ENCODE data around the gene CLEC1B.

- TF ChIP-seq CTCF (IDR thresholded peaks at IDR 0.05) (no peak), POLR2A (IDR thresholded peaks at IDR 0.05) (no peak)
These were observed 28.4 kb upstream of the CLEC1B start for GRCh38 chr12:10027311-10027710.
